B cell (primary cell): ENCODE results near the gene PLCB4. TPM values are rescaled to one million over a fixed set of nuclear protein-coding genes. Genes with fewer than 3 reads are reported as not detected.

ENCODE experiments used
- ATAC-seq: fragments of 200-7000 bp; cut with Tn5 transposase; one replicate; pipeline ENCODE4 v1.10.0; 2021; ENCODE audit warnings: low read depth, mild to moderate bottlenecking, moderate number of reproducible peaks, moderate library complexity
- CTCF ChIA-PET: fragments of 350-600 bp; sonication (Branson Sonifier 250); formaldehyde crosslinking; loops from one replicate; lab custom pipeline; 2021; ENCODE audit warnings: antibody characterized with exemption, inconsistent platforms; lab: Charles Lee
- POLR2A ChIA-PET: fragments of 350-600 bp; sonication (Branson Sonifier 250); formaldehyde crosslinking; loops from one replicate; lab custom pipeline; 2021; ENCODE audit warnings: antibody characterized with exemption; lab: Charles Lee
- DNase-seq: peaks from one replicate; pipeline ENCODE4 v3.0.0; 2013
- H2AFZ ChIP-seq: 2 replicates; pipeline ENCODE4 v1.6.1; 2012; ENCODE audit warnings: mild to moderate bottlenecking, low read depth, low read length; ENCODE audit not compliant: insufficient read depth, poor library complexity, severe bottlenecking
- H3K27ac ChIP-seq, 2 donors: 1 replicate in 1 of 2; 2 replicates in 1 of 2; pipeline ENCODE4 v1.5.1; 2012 to 2013; ENCODE audit warnings: low read length in 2 of 2, mild to moderate bottlenecking in 2 of 2, moderate library complexity in 1 of 2
- H3K27me3 ChIP-seq, 4 experiments: fragments of 200-600 bp in 1 of 4; sonication (generic) in 1 of 4; replicated peaks in 1 of 4; 1 replicate in 2 of 4; 2 replicates in 2 of 4; pipeline versions ENCODE4 v1.6.1 to v1.7.0; 2013 to 2016; ENCODE audit warnings: low read length in 3 of 4, mild to moderate bottlenecking in 2 of 4, mixed read lengths in 1 of 4, moderate library complexity in 1 of 4; ENCODE audit not compliant: insufficient read depth in 4 of 4, control insufficient read depth in 3 of 4; ENCODE audit errors: control extremely low read depth in 1 of 4
- H3K36me3 ChIP-seq, 2 experiments: replicated peaks in 1 of 2; 1 replicate in 1 of 2; 2 replicates in 1 of 2; pipeline versions ENCODE4 v1.6.1 to v1.7.1; 2013; ENCODE audit warnings: low read length in 1 of 2; ENCODE audit not compliant: insufficient read depth in 2 of 2, control insufficient read depth in 1 of 2; ENCODE audit errors: control extremely low read depth in 1 of 2, extremely low read depth in 1 of 2
- H3K4me1 ChIP-seq, 2 donors: fragments of 200-600 bp in 1 of 2; sonication (generic) in 1 of 2; 1 replicate in 1 of 2; 2 replicates in 1 of 2; pipeline versions ENCODE4 v1.5.1 to v1.6.1; 2013 to 2017; ENCODE audit warnings: low read length in 2 of 2; ENCODE audit not compliant: control insufficient read depth in 2 of 2, insufficient read depth in 2 of 2
- H3K4me2 ChIP-seq: replicated peaks from 2 replicates; pipeline ENCODE3; 2012; ENCODE audit warnings: mild to moderate bottlenecking, low read depth, low read length; ENCODE audit not compliant: poor library complexity, severe bottlenecking
- H3K4me3 ChIP-seq, 5 experiments: fragments of 200-600 bp in 1 of 5; sonication (generic) in 1 of 5; 1 replicate in 3 of 5; 2 replicates in 2 of 5; pipeline versions ENCODE4 v1.5.1 to v1.7.0; 2011 to 2016; ENCODE audit warnings: low read length in 4 of 5, mild to moderate bottlenecking in 4 of 5, low read depth in 2 of 5, control low read depth in 1 of 5, moderate library complexity in 1 of 5; ENCODE audit not compliant: insufficient read depth in 1 of 5; ENCODE audit errors: control extremely low read depth in 1 of 5, extremely low read depth in 1 of 5
- H3K79me2 ChIP-seq: fragments of 200-600 bp; sonication (generic); one replicate; pipeline ENCODE4 v1.6.0; 2016; ENCODE audit warnings: low read length; ENCODE audit not compliant: control insufficient read depth, insufficient read depth
- H3K9ac ChIP-seq: fragments of 200-600 bp; sonication (generic); 2 replicates; pipeline ENCODE4 v1.6.1; 2017; ENCODE audit warnings: mild to moderate bottlenecking, low read length, moderate library complexity
- H3K9me3 ChIP-seq, 3 donors: one replicate each; pipeline versions ENCODE4 v1.6.1 to v1.7.1; 2013; ENCODE audit warnings: low read length in 2 of 3; ENCODE audit not compliant: control insufficient read depth in 2 of 3, insufficient read depth in 1 of 3; ENCODE audit errors: control extremely low read depth in 1 of 3
- H4K20me1 ChIP-seq: 2 replicates; pipeline ENCODE4 v1.6.0; 2012; ENCODE audit warnings: mild to moderate bottlenecking, low read length; ENCODE audit not compliant: insufficient read depth, control insufficient read depth, poor library complexity, severe bottlenecking
- H3K27ac Mint-ChIP-seq: one replicate; pipeline ENCODE4 v1.8.0; 2021; ENCODE audit warnings: mixed read lengths
- H3K27me3 Mint-ChIP-seq: one replicate; pipeline ENCODE4 v1.8.0; 2021; ENCODE audit warnings: mixed read lengths
- H3K4me1 Mint-ChIP-seq: one replicate; pipeline ENCODE4 v1.8.0; 2021; ENCODE audit warnings: mixed read lengths
- H3K4me3 Mint-ChIP-seq: one replicate; pipeline ENCODE4 v1.8.0; 2021; ENCODE audit warnings: mixed read lengths
- H3K9me3 Mint-ChIP-seq: one replicate; pipeline ENCODE4 v1.8.0; 2022; ENCODE audit warnings: mixed read lengths; ENCODE audit not compliant: insufficient read depth
- CTCF ChIP-seq: fragments of 200-600 bp; IDR thresholded peaks from one replicate; pipeline ENCODE4 v1.8.0; 2022; ENCODE audit warnings: antibody characterized with exemption, mild to moderate bottlenecking
- EZH2 ChIP-seq: IDR thresholded peaks from 2 replicates; pipeline ENCODE4 v1.6.1; 2012; ENCODE audit warnings: borderline replicate concordance, low read depth, mild to moderate bottlenecking, moderate library complexity, low read length; ENCODE audit not compliant: insufficient read depth, poor library complexity, severe bottlenecking
- WGBS: methylation state at CpG from one replicate; pipeline ENCODE4 v1.1.5; 2013; ENCODE audit warnings: missing lambda C conversion rate; ENCODE audit not compliant: insufficient coverage; 5-methylcytosine and 5-hydroxymethylcytosine counted together
- intact Hi-C: fragments of 100-400 bp; cut with micrococcal nuclease; formaldehyde crosslinking; loops from one replicate; pipeline ENCODE4 v1.10.0; 2022
- polyA plus RNA-seq: library from polyadenylated mRNA; depleted of rRNA; stranded (reverse); fragments of >200 nt; gene quantifications from 2 replicates; pipeline ENCODE4 v1.2.3, GENCODE V29; 2012
- total RNA-seq, 2 donors: library from RNA; stranded (reverse); fragments of 120-200 nt in 1 of 2; gene quantifications; 1 replicate in 1 of 2; 2 replicates in 1 of 2; pipeline versions ENCODE4 v1.2.3 to v1.2.4, GENCODE V29; 2013 to 2022

The PLCB4 gene
- total and polyA plus RNA-seq, 2 donors (not counting 1 experiment from before 2014, with no cell fraction given), result not detected

GRCh38 chr20:9180481-9181257, 111.8 kb downstream of the PLCB4 start:
- H3K27me3 ChIP-seq, result no peaks in the 10 kb centered on the region
- no peak overlapping the region for H2AFZ ChIP-seq
- ATAC-seq, result no peak
- no peaks in the 10 kb centered on the region for H3K4me1 Mint-ChIP-seq
- no peak overlapping the region for H3K9ac ChIP-seq
- no peak overlapping the region for H3K27ac ChIP-seq
- H4K20me1 ChIP-seq, result no peaks in the 10 kb centered on the region
- no peaks in the 10 kb centered on the region for H3K4me1 ChIP-seq
- TF ChIP-seq EZH2 (no peak), CTCF (no peak)
- ChIA-PET CTCF (no interaction called here), POLR2A (no interaction called here)
- no peak for DNase-seq
- H3K79me2 ChIP-seq, result no peaks in the 10 kb centered on the region
- no peak overlapping the region for H3K4me2 ChIP-seq
- WGBS, result no CpG with 5 or more reads among the region's 1 CpG
- no peak overlapping the region for H3K4me3 ChIP-seq
- intact Hi-C loops, result no loop called here
- H3K4me3 Mint-ChIP-seq, result no peak overlapping the region
- H3K9me3 Mint-ChIP-seq, result no peaks in the 10 kb centered on the region
- H3K27ac Mint-ChIP-seq, result no peak overlapping the region
- no peaks in the 10 kb centered on the region for H3K27me3 Mint-ChIP-seq
- no peaks in the 10 kb centered on the region for H3K36me3 ChIP-seq
- H3K9me3 ChIP-seq, result peaks cover 0 to 4% (median 0%) of the 10 kb centered on the region in 3 donors

- Mint-ChIP-seq H3K4me3 (no peak overlapping the region), H3K27me3 (no peaks in the 10 kb centered on the region), H3K27ac (no peak overlapping the region), H3K4me1 (no peaks in the 10 kb centered on the region), H3K9me3 (no peaks in the 10 kb centered on the region)
- H3K4me3 ChIP-seq, result no peak overlapping the region
- no peaks in the 10 kb centered on the region for H3K79me2 ChIP-seq
- no peaks in the 10 kb centered on the region for H3K36me3 ChIP-seq
- ChIA-PET POLR2A (no interaction called here), CTCF (no interaction called here)
- WGBS, result 91% methylated on average over 6 of the region's 6 CpGs
- H3K27ac ChIP-seq, result no peak overlapping the region
- ATAC-seq (no peak), DNase-seq (no peak)
- no peaks in the 10 kb centered on the region for H4K20me1 ChIP-seq
- TF ChIP-seq EZH2 (no peak), CTCF (no peak)
- H3K4me1 ChIP-seq, result no peaks in the 10 kb centered on the region
- intact Hi-C loops, result no loop called here
- peaks cover 0 to 4% (median 0%) of the 10 kb centered on the region in 3 donors for H3K9me3 ChIP-seq
- H3K4me2 ChIP-seq, result no peak overlapping the region
- no peak overlapping the region for H2AFZ ChIP-seq
- no peak overlapping the region for H3K9ac ChIP-seq
- no peaks in the 10 kb centered on the region for H3K27me3 ChIP-seq
Measured at GRCh38 chr20:9185511-9185910, 116.6 kb downstream of the PLCB4 start.
